NCI-H82 treated with DMSO at 0.1 percent for 48 hours (cell line): Measurements from ENCODE around the gene C10orf71.

Experiments
- DNase-seq: peaks from one replicate; lab custom pipeline; 2025; ENCODE audit not compliant: unreplicated experiment; lab: John Stamatoyannopoulos, UW

C10orf71 gene

DNA sequence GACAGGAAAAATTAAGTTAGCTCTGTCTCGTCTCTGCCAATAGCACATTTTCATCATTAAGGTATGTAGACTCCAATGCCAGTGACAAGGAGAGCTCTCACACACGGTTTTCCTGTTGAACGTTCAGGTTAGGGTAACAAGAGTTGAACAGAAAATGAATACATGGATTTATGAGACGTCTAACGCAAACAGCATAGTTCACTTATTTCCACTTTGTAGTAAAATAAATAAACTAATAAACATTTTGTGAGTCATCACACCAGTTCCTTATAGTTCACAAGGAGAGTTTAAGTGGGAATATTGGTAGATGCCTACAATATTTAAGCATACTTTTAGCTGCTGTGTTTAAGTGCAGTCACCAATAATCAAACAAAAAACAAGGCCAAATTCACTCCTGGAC, 75.8 kb downstream of the C10orf71 start:
- DNase-seq: no peak

- no peak for DNase-seq
Observed at GRCh38 chr10:49375611-49376010, 76.6 kb downstream of the C10orf71 start.
